Peyer's patch (tissue), 4 donors: ENCODE measurements around the gene PTP4A2.

ENCODE experiments used
- CTCF ChIP-seq, 6 experiments: fragments of 450-650 bp in 4 of 6; fragments of 200-600 bp in 2 of 6; sonication (generic) in 1 of 6; IDR thresholded peaks; one replicate each; pipeline ENCODE4 v1.5.1; 2017 to 2019; ENCODE audit warnings: antibody characterized with exemption in 6 of 6, mild to moderate bottlenecking in 3 of 6, moderate library complexity in 1 of 6
- POLR2A ChIP-seq, 2 donors: fragments of 450-650 bp; IDR thresholded peaks; one replicate each; pipeline ENCODE4 v1.5.1; 2017; ENCODE audit warnings: antibody characterized with exemption in 2 of 2, mild to moderate bottlenecking in 2 of 2, moderate library complexity in 2 of 2

- no peak for TF ChIP-seq CTCF (IDR thresholded peaks at IDR 0.05)
- TF ChIP-seq POLR2A (IDR thresholded peaks at IDR 0.05): peak in 1 of 2 donors; percentile 31
Observed at GRCh38 chr1:31954607-31955283, 16.6 kb upstream of the PTP4A2 start.
